ENCODE data around the gene TMIGD1. TPM values are rescaled to one million over a fixed set of nuclear protein-coding genes. Genes with fewer than 3 reads are reported as not detected.
A peak's percentile ranks its signal among the peaks of the same experiment; 100 is the strongest.

TMIGD1 gene
- total and polyA plus RNA-seq, 2 donors (not counting 1 experiment from before 2014, with no cell fraction given) = not detected

DNA sequence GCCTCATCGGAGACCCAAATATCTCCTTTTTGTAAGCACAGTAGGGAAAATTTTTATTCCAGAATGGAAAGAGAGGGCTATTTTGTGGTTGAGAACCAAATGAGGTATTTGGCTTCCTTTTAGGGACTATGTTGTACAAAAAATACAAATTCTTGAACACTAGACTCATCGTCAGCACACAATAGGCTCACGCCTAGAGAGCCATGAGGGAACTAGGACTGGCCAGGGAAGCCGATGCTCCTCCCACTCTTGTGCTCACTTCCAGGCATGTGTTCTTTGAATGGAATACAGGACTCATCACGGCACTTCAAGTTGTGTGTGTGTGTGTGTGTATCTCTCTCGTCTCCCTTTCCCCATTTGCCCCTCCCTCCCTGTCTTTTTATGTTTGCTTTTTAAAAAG is 24.3 kb downstream of the TMIGD1 start:
- Histone ChIP-seq H3K36me3 (ENCODE audit: control insufficient read depth, insufficient read depth, low read length) (no peaks in the 10 kb centered on the region), H2AFZ (ENCODE audit: low read length) (no peak overlapping the region), H3K79me2 (ENCODE audit: control insufficient read depth, insufficient read depth, low read length) (no peaks in the 10 kb centered on the region), H4K20me1 (ENCODE audit: control insufficient read depth, extremely low read depth, insufficient read depth, low read length) (no peaks in the 10 kb centered on the region), H3K4me1 (ENCODE audit: control insufficient read depth, extremely low read depth, insufficient read depth, low read length) (no peaks in the 10 kb centered on the region), H3K27me3 (ENCODE audit: control insufficient read depth, insufficient read depth, low read length) (no peaks in the 10 kb centered on the region), H3K4me3 (replicated peaks in 1 of 4; ENCODE audit: control extremely low read depth in 1 of 4, insufficient read depth in 1 of 4, low read depth in 3 of 4, low read length in 4 of 4) (no peak overlapping the region), H3K4me2 (ENCODE audit: extremely low read depth, insufficient read depth, low read length) (no peak overlapping the region), H3K9ac (ENCODE audit: insufficient read depth, low read length) (no peak overlapping the region), H3K27ac (ENCODE audit: insufficient read depth, low read length) (no peak overlapping the region), H3K9me3 (ENCODE audit: control insufficient read depth, insufficient read depth, low read depth, low read length) (no peaks in the 10 kb centered on the region)
- no peak for TF ChIP-seq EZH2 (IDR thresholded peaks at IDR 0.05; ENCODE audit: low read length, missing control alignments)
- TF ChIP-seq, protein P1, sequence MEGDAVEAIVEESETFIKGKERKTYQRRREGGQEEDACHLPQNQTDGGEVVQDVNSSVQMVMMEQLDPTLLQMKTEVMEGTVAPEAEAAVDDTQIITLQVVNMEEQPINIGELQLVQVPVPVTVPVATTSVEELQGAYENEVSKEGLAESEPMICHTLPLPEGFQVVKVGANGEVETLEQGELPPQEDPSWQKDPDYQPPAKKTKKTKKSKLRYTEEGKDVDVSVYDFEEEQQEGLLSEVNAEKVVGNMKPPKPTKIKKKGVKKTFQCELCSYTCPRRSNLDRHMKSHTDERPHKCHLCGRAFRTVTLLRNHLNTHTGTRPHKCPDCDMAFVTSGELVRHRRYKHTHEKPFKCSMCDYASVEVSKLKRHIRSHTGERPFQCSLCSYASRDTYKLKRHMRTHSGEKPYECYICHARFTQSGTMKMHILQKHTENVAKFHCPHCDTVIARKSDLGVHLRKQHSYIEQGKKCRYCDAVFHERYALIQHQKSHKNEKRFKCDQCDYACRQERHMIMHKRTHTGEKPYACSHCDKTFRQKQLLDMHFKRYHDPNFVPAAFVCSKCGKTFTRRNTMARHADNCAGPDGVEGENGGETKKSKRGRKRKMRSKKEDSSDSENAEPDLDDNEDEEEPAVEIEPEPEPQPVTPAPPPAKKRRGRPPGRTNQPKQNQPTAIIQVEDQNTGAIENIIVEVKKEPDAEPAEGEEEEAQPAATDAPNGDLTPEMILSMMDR (conservative IDR thresholded peaks at IDR 0.05 in 1 of 2, IDR thresholded peaks at IDR 0.05 in 1 of 2; ENCODE audit: low read depth in 1 of 2, low read length in 2 of 2) = no peak
- DNase-seq (ENCODE audit: low read depth in 2 of 2) = peak in 1 of 2 donors; percentile 87

DNA sequence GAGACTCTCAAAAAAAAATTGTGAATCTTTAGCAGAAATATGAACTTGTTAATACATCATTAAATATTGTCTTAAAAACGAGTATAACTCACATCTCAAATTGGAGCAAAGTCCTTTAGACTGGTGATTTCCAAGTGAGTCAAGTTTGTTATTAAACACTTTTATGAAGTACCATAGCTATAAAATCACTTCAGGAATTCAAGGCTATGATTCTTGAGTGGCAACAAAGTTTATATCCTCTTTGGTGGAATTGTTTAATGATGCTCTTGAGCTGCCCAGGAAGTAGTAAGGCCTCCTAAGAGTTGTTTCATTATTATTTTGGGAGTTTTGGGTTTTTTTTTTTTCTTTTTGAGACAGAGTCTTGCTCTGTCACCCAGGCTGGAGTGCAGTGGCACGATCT is 25.5 kb downstream of the TMIGD1 start:
- TF ChIP-seq, protein P1 (conservative IDR thresholded peaks at IDR 0.05 in 1 of 2, IDR thresholded peaks at IDR 0.05 in 1 of 2; ENCODE audit: low read depth in 1 of 2, low read length in 2 of 2) = no peak
- no peak overlapping the region for H3K27ac ChIP-seq (ENCODE audit: insufficient read depth, low read length)
- H3K9ac ChIP-seq (ENCODE audit: insufficient read depth, low read length) = no peak overlapping the region
- no peaks in the 10 kb centered on the region for H3K36me3 ChIP-seq (ENCODE audit: control insufficient read depth, insufficient read depth, low read length)
- H3K4me2 ChIP-seq (ENCODE audit: extremely low read depth, insufficient read depth, low read length) = no peak overlapping the region
- H3K4me3 ChIP-seq (replicated peaks in 1 of 4; ENCODE audit: control extremely low read depth in 1 of 4, insufficient read depth in 1 of 4, low read depth in 3 of 4, low read length in 4 of 4) = no peak overlapping the region
- DNase-seq (ENCODE audit: low read depth in 2 of 2) = no peak
- no peaks in the 10 kb centered on the region for H3K9me3 ChIP-seq (ENCODE audit: control insufficient read depth, insufficient read depth, low read depth, low read length)
- H3K79me2 ChIP-seq (ENCODE audit: control insufficient read depth, insufficient read depth, low read length) = no peaks in the 10 kb centered on the region
- H2AFZ ChIP-seq (ENCODE audit: low read length) = no peak overlapping the region
- no peaks in the 10 kb centered on the region for H3K4me1 ChIP-seq (ENCODE audit: control insufficient read depth, extremely low read depth, insufficient read depth, low read length)
- H3K27me3 ChIP-seq (ENCODE audit: control insufficient read depth, insufficient read depth, low read length) = no peaks in the 10 kb centered on the region
- H4K20me1 ChIP-seq (ENCODE audit: control insufficient read depth, extremely low read depth, insufficient read depth, low read length) = no peaks in the 10 kb centered on the region

DNA sequence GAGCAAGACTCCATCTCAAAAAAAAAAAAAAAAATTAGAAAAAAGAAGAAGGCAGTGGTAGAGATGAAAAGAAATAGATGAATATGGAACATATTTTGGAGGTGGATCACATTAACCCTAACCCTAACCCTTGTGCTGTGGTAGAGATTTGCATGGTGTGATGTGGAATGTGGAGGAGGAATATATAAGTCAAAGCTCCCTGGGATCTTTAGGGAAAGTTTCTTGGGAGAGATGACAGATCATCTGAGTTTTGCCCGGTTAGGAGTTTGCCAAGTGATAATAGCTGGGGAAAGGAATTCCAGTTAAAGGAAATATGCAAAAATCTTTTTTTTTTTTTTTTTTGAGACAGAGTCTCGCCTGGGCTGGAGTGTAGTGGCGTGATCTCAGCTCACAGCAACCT is 29.1 kb downstream of the TMIGD1 start:
- peak in 1 of 2 donors; percentile 6 for DNase-seq (ENCODE audit: low read depth in 2 of 2)
- TF ChIP-seq EZH2 (IDR thresholded peaks at IDR 0.05; ENCODE audit: low read length, missing control alignments) = no peak
- TF ChIP-seq, protein P1 (conservative IDR thresholded peaks at IDR 0.05 in 1 of 2, IDR thresholded peaks at IDR 0.05 in 1 of 2; ENCODE audit: low read depth in 1 of 2, low read length in 2 of 2) = no peak
- H3K9me3 ChIP-seq (ENCODE audit: control insufficient read depth, insufficient read depth, low read depth, low read length) = no peaks in the 10 kb centered on the region

More for the DNA sequence above, 29.1 kb downstream of the TMIGD1 start:
- Histone ChIP-seq H3K4me3 (replicated peaks in 1 of 4; ENCODE audit: control extremely low read depth in 1 of 4, insufficient read depth in 1 of 4, low read depth in 3 of 4, low read length in 4 of 4) (no peak overlapping the region), H3K79me2 (ENCODE audit: control insufficient read depth, insufficient read depth, low read length) (no peaks in the 10 kb centered on the region), H3K4me2 (ENCODE audit: extremely low read depth, insufficient read depth, low read length) (no peak overlapping the region), H3K9ac (ENCODE audit: insufficient read depth, low read length) (no peak overlapping the region), H2AFZ (ENCODE audit: low read length) (no peak overlapping the region), H3K36me3 (ENCODE audit: control insufficient read depth, insufficient read depth, low read length) (no peaks in the 10 kb centered on the region), H4K20me1 (ENCODE audit: control insufficient read depth, extremely low read depth, insufficient read depth, low read length) (no peaks in the 10 kb centered on the region), H3K27ac (ENCODE audit: insufficient read depth, low read length) (no peak overlapping the region), H3K27me3 (ENCODE audit: control insufficient read depth, insufficient read depth, low read length) (no peaks in the 10 kb centered on the region), H3K4me1 (ENCODE audit: control insufficient read depth, extremely low read depth, insufficient read depth, low read length) (no peaks in the 10 kb centered on the region)
